ENCODE measurements around the gene GLS. TPM values are rescaled to one million over a fixed set of nuclear protein-coding genes. Genes with fewer than 3 reads are reported as not detected.

GLS gene
- polyA plus RNA-seq, 1 experiment: 206 TPM

DNA sequence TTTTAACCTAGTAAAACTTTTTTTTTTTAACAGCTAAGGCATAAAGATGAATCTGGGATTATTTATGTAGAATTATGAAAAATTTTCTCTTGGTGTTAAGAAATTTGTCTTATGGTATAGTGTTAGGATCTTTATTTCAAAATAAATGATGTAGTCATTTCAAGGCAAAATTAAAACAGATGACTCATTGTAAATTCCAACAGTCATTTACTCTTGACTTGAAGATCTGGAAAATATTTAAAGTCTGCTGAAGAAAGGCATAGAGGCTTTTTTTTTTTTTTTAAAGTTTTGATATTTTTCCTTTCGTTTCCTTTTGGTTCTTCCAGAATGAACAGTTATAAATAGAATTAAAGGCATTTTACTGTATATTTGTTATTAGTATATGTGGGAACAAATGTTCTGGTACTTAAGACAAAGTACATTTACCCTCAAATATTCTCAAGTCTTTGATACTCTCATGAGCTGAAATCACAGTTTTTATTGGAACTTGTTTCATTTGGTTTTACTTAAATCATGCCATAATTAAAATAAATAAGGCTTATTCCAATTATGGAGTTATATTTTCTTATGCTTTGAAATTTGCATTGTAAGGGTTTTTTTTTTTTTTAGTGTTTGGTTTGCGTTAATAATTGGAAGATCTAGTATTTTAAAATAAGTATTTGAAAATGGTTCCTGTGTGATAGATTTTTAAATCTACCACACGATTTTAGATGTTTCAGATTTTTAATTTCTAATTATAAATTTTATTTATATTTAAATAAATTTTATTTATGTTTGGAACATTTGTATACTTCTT, 29.9 kb downstream of the GLS start:
- TF ChIP-seq, protein P1, sequence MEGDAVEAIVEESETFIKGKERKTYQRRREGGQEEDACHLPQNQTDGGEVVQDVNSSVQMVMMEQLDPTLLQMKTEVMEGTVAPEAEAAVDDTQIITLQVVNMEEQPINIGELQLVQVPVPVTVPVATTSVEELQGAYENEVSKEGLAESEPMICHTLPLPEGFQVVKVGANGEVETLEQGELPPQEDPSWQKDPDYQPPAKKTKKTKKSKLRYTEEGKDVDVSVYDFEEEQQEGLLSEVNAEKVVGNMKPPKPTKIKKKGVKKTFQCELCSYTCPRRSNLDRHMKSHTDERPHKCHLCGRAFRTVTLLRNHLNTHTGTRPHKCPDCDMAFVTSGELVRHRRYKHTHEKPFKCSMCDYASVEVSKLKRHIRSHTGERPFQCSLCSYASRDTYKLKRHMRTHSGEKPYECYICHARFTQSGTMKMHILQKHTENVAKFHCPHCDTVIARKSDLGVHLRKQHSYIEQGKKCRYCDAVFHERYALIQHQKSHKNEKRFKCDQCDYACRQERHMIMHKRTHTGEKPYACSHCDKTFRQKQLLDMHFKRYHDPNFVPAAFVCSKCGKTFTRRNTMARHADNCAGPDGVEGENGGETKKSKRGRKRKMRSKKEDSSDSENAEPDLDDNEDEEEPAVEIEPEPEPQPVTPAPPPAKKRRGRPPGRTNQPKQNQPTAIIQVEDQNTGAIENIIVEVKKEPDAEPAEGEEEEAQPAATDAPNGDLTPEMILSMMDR (IDR thresholded peaks at IDR 0.05; ENCODE audit: low read depth, low read length): no peak
- ChIA-PET CTCF (no interaction called here), POLR2A (no interaction called here)

DNA sequence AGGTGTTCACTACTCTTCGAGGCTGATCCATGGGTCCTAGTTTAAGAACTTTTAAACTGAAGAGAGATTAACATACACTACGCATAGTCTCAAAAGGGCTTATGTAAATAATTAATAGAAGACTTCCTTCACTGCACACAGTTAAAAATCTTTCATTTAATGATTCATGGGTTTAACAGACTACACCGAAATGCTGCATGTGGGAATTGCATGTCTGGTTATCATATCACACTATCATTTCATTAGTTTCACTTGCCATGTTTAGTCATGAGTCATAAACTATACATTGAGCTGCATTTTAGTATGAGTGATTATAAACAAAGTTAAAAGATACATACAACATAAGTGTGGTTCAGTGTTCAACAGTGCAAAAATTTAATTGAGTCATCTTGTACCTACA, 31.2 kb downstream of the GLS start:
- DNase-seq (ENCODE audit: low read depth, low spot score): no peak
- H3K9me3 ChIP-seq (ENCODE audit: control insufficient read depth, insufficient read depth, low read length): no peaks in the 10 kb centered on the region
- H3K4me3 ChIP-seq (ENCODE audit: low read depth, low read length): no peak overlapping the region
- no peaks in the 10 kb centered on the region for H3K27me3 ChIP-seq (ENCODE audit: control insufficient read depth, insufficient read depth, low read length)
- no peak overlapping the region for H3K27ac ChIP-seq (ENCODE audit: low read depth, low read length)
- POLR2A ChIA-PET: no interaction called here
- CTCF ChIA-PET: no interaction called here
- TF ChIP-seq, protein P1 (IDR thresholded peaks at IDR 0.05; ENCODE audit: low read depth, low read length): no peak

More for the DNA sequence above, 29.9 kb downstream of the GLS start:
- Histone ChIP-seq H3K9me3 (ENCODE audit: control insufficient read depth, insufficient read depth, low read length) (no peaks in the 10 kb centered on the region), H3K27ac (ENCODE audit: low read depth, low read length) (no peak overlapping the region), H3K27me3 (ENCODE audit: control insufficient read depth, insufficient read depth, low read length) (no peaks in the 10 kb centered on the region), H3K4me3 (ENCODE audit: low read depth, low read length) (no peak overlapping the region)
- no peak for DNase-seq (ENCODE audit: low read depth, low spot score)

DNA sequence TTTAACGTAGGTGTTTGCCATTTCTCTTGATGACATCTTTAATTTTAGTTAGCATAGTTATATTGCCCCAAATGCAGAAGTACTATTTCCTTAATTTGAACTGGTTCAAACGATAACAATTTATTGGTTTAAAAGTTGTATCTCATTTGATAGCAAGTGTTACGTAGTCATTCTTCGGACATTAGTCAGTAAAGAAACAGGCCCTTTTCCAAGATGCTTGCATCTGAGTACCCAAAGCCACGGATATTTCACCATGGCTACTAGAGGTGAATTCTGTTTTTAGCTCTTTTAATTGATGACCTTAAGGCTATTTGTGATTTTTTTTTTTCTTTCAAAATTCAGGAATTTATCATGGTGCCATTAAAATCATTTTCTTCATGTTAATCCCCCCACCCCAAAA, 32.1 kb downstream of the GLS start:
- POLR2A ChIA-PET: no interaction called here
- no peaks in the 10 kb centered on the region for H3K9me3 ChIP-seq (ENCODE audit: control insufficient read depth, insufficient read depth, low read length)
- no peak for DNase-seq (ENCODE audit: low read depth, low spot score)
- TF ChIP-seq, protein P1 (IDR thresholded peaks at IDR 0.05; ENCODE audit: low read depth, low read length): no peak
- CTCF ChIA-PET: interaction anchor here (0.6 to 1.5 kb wide), 2 partner anchors 62 to 129 kb away, joined by 3 to 4 read pairs; no protein-coding TSS in a partner anchor
- H3K4me3 ChIP-seq (ENCODE audit: low read depth, low read length): no peak overlapping the region
- H3K27me3 ChIP-seq (ENCODE audit: control insufficient read depth, insufficient read depth, low read length): no peaks in the 10 kb centered on the region
- H3K27ac ChIP-seq (ENCODE audit: low read depth, low read length): no peak overlapping the region

DNA sequence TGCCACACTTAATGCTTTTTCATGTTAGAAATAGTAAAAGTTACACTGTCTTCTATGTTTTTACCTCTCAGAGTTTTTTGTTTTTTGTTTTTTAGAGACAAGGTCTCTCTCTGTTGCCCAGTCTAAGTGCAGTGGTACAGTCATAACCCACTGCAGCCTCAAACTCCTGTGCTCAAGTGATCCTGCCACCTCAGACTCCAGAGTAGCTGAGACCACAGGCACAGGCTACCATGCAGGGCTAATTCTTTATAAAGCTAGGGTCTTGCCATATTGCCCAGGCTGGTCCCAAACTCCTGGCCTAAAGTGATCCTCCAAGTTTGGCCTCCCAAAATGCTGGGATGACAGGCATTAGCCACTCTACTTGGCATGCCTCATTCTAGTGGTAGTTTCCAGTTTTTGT, 33.1 kb downstream of the GLS start:
- no peaks in the 10 kb centered on the region for H3K27me3 ChIP-seq (ENCODE audit: control insufficient read depth, insufficient read depth, low read length)
- ChIA-PET CTCF (interaction anchor here (1.5 kb wide), 1 partner anchor 63 kb away, joined by 4 read pairs; no protein-coding TSS in a partner anchor), POLR2A (no interaction called here)
- no peak overlapping the region for H3K4me3 ChIP-seq (ENCODE audit: low read depth, low read length)
- no peaks in the 10 kb centered on the region for H3K9me3 ChIP-seq (ENCODE audit: control insufficient read depth, insufficient read depth, low read length)
- no peak overlapping the region for H3K27ac ChIP-seq (ENCODE audit: low read depth, low read length)
- TF ChIP-seq, protein P1 (IDR thresholded peaks at IDR 0.05; ENCODE audit: low read depth, low read length): no peak
- DNase-seq (ENCODE audit: low read depth, low spot score): no peak

DNA sequence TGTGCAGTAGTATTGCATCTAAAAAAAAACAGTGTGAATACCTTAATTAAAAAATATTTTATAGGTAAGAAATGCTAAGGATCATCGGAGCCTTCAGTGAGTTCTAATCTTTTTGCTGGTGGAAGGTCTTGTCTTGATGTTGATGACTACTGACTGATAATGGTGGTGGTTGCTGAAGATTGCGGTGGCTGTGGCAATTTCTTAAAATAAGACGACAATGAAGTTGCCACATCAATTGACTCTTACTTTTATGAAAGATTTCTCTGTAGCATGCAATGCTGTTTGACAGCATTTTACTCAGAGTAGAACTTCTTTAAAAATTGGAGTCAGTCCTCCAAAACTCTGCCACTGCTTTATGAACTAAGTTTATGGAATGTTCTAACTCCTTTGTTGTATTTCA, 36.2 kb downstream of the GLS start:
- CTCF ChIA-PET: no interaction called here
- H3K27ac ChIP-seq (ENCODE audit: low read depth, low read length): no peak overlapping the region
- no peaks in the 10 kb centered on the region for H3K9me3 ChIP-seq (ENCODE audit: control insufficient read depth, insufficient read depth, low read length)
- H3K27me3 ChIP-seq (ENCODE audit: control insufficient read depth, insufficient read depth, low read length): no peaks in the 10 kb centered on the region
- no peak for DNase-seq (ENCODE audit: low read depth, low spot score)
- H3K4me3 ChIP-seq (ENCODE audit: low read depth, low read length): no peak overlapping the region
- POLR2A ChIA-PET: no interaction called here
- TF ChIP-seq, protein P1 (IDR thresholded peaks at IDR 0.05; ENCODE audit: low read depth, low read length): no peak
